GM04503 (cell line): ENCODE results near the gene TCHP.
"Not testable (repeated sequence)": the region's sequence is repeated elsewhere in the genome, so short reads cannot be mapped to it uniquely, and the experiment has no call there.

ENCODE experiments used
- DNase-seq: peaks from one replicate; pipeline ENCODE4 v3.0.0-alpha.2; 2012; ENCODE audit warnings: low read depth

TCHP gene

GRCh38 chr12:109879351-109880042 lies 20.6 kb upstream of the TCHP start:
- no peak for DNase-seq

GRCh38 chr12:109880043-109880931 lies 19.8 kb upstream of the TCHP start, which contains the start of gene GLTP:
GLTP (minus strand) TSS chr12:109880541; CDS start chr12:109880374, 167 bp downstream.
- DNase-seq = no peak

- no peak for DNase-seq
Observed at GRCh38 chr12:109880938-109881337, 19.1 kb upstream of the TCHP start.

- DNase-seq = no peak
Observed at GRCh38 chr12:109881752-109882151, 18.3 kb upstream of the TCHP start.

GRCh38 chr12:109883461-109883860 lies 16.6 kb upstream of the TCHP start:
- DNase-seq = no peak

GRCh38 chr12:109885616-109886015 lies 14.5 kb upstream of the TCHP start:
- DNase-seq = no peak

GRCh38 chr12:109888179-109889020 lies 11.7 kb upstream of the TCHP start:
- DNase-seq = peak; percentile 97

GRCh38 chr12:109890620-109891170 lies 9.4 kb upstream of the TCHP start:
- DNase-seq = no peak

GRCh38 chr12:109891731-109892130 lies 8.3 kb upstream of the TCHP start:
- DNase-seq = not testable (repeated sequence)

GRCh38 chr12:109892165-109892715 lies 7.8 kb upstream of the TCHP start:
- no peak for DNase-seq

GRCh38 chr12:109892748-109893147 lies 7.3 kb upstream of the TCHP start:
- DNase-seq = no peak

- no peak for DNase-seq
Observed at GRCh38 chr12:109893261-109893995, 6.6 kb upstream of the TCHP start.

GRCh38 chr12:109894939-109895338 lies 5.1 kb upstream of the TCHP start:
- no peak for DNase-seq

- DNase-seq = no peak
Observed at GRCh38 chr12:109896188-109896587, 3.9 kb upstream of the TCHP start.

- no peak for DNase-seq
Observed at GRCh38 chr12:109897029-109897428, 3.0 kb upstream of the TCHP start.

GRCh38 chr12:109899345-109899744 lies 729 bp upstream of the TCHP start:
- DNase-seq = not testable (repeated sequence)

- DNase-seq = no peak
Observed at GRCh38 chr12:109900752-109901580, 892 bp downstream of the TCHP start.

- no peak for DNase-seq
Observed at GRCh38 chr12:109902891-109903418, 2.9 kb downstream of the TCHP start.

- DNase-seq = no peak
Observed at GRCh38 chr12:109905301-109905700, 5.2 kb downstream of the TCHP start.
